Mesenteric fat pad (tissue), 1 donor: ENCODE results near the gene OR6C3. TPM values are rescaled to one million over a fixed set of nuclear protein-coding genes. Genes with fewer than 3 reads are reported as not detected.
"Not testable (repeated sequence)": the region's sequence is repeated elsewhere in the genome, so short reads cannot be mapped to it uniquely, and the experiment has no call there.

ENCODE experiments used
- DNase-seq: peaks from one replicate; pipeline ENCODE4 v3.0.0-alpha.2; 2020; ENCODE audit warnings: low spot score
- long read RNA-seq: library from polyadenylated mRNA; unstranded; transcript quantifications from one replicate; pipeline ENCODE4 v2.0.0, GENCODE V29; 2020
- total RNA-seq: library from RNA; stranded (reverse); fragmentation: NEBNext Ultra II Directional; extraction: Animal tissue kit (Norgen Biotek cat#: 25700); gene quantifications from one replicate; pipeline ENCODE4 v1.2.1, GENCODE V29; 2021
- donor health status: DM: yes; HTN: yes; CAD: no.

Gene OR6C3
- not detected for total RNA-seq
- long read RNA-seq, result 0 reads

DNA sequence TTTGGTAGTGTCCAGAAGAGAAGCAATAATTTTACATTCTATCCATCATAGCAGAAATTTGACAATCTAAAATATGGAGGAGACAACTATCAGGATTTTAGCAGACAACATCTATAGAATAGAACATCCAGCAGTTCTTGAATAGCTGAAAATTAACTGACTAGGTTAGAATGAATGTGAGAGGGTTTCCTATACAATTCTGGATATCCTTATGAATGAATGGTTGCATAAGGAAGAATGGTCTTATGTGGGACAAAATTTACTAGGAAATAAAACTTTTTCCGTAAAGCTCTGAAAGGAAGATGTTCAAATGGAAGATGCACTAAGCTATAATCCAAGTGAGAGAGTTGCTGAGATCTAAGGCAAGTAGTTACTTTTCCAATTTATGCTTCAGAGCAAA, at the start of gene OR6C3:
Gene OR6C3 (plus strand): TSS at position 301 of the 400 bp plus-strand sequence. CDS start 955 bp downstream, outside the sequence.
- no peak for DNase-seq

DNA sequence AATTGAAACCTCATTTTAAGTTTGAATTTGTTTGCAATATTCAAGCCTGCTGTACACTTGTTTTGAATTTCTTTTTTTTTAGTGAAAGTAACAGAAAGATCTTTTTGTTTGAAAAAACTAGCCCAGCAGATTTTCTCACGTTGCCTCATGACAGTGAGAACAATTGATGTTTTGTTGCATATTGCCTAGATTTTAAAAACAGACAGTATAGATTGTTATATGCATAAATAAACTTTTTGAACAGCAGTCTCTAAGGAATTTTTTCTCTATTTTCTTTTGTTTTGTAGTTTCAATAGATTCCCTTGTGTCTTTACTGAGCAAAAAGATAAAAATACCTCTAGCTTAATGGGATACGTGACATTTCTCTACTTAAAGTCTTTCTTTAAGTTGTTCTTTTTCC, 49.6 kb upstream of the OR6C3 start:
- DNase-seq, result no peak

DNA sequence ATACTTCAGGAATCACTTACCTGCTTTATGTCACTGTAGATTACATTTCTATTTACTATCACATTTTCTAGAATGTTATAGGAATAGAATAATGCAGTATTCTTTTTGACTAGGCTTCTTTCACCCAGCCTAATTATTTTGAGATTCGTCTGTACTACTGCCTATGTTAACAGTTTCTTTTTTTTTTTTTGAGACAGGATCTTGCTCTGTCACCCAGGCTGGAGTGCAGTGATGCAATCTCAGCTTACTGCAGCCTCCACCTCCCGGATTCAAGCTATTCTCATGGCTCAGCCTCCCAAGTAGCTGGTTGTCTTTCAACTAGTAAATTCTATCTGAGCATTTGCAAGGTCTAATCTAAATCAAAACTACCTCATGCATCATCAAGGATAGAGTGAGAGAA, 40.5 kb upstream of the OR6C3 start:
- DNase-seq, result no peak

DNA sequence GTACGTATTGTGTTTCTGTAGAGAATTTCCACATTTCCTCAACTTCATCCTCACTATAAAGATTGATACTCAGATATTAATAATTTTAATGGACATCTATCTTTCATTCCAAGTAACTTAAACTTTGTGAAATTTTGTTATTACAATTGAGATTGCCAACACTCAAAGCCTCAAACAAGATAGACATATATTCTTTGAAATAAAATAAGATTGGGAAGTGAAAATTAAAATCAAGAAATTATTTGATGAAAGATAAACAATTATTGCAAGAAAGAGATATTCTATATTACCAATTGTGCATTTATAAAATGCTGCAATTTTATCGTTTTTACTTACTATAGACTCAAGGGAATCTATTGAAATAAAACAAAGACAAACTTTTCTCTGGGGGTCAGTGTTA, 34.1 kb upstream of the OR6C3 start, which contains the start of gene OR6C6:
Gene OR6C6 (minus strand): TSS at position 101 of the 400 bp plus-strand sequence. CDS start 1,337 bp downstream, outside the sequence.
- no peak for DNase-seq

DNA sequence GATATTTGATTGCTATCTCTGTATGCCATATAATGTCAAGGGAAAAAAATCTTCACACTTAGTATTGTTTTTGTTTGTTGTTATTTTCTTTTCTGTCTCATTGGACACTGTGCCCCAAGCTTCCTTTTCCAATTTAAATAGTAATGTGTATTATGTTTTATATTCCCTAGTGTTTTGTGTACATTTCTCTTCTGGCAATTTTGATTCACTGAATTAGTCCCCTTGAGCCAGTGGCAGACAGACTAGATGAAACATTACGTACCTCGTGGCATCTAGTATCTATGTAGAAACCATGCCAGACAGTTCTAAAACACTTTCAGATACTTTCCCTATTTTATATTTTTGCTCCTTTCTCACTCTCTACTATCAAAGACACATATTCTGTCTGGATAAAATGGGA, 16.5 kb upstream of the OR6C3 start, which contains the start of gene OR6C1:
Gene OR6C1 (plus strand): TSS at position 301 of the 400 bp plus-strand sequence. CDS start 6,257 bp downstream, outside the sequence.
- DNase-seq, result no peak

DNA sequence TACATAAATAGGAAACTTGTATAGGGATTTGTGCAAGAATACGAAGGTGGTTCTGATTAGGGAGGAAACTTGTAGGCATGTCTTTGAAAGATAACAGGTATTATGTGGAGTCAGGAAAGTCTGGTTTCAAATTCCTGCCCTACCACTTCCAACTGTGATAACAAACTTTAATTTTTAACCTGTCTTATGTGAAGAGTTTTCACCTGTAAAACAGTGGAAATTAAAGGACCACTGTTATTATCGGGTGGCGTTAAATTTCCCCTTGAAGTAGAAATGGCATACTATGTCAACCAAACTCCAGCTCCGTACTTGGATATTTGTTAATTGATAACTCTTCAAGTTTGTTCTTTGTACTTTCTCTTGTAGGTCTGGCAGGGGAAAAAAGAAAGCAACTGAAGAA, 10.3 kb upstream of the OR6C3 start:
- no peak for DNase-seq

DNA sequence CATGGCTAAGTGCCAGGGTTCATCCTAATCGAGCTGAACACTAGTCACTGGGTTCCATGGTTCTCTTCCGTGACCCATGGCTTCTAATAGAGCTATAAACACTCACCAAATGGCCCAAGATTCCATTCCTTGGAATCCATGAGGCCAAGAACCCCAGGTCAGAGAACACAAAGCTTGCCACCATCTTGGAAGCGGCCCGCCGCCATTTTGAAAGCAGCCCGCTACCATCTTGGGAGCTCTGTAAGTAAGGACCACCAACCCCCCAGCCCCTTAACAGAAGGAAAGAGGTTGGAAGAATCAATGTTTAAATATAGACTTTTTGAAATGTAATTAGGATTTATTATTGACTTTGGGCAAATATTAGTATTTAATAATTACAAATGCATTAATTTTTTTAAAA, 4.7 kb upstream of the OR6C3 start:
- not testable (repeated sequence) for DNase-seq

DNA sequence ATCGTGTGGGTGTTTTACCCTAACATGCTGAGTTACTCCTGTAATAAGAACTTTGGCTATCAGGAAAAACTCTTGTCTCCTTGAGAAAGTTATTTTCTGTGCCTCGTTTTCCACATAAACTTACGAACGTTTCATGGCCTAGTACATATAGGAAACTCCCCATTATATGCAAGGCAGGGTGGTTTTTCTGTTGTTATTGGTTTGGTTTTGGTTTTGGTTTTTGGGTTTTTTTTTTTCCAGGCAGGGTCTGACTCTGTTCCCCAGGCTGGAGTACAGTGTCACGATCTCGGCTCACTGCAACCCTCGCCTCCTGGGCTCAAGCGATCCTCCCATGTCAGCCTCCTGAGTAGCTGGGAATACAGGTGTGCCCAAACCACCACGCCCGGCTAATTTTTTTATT, 5.5 kb downstream of the OR6C3 start:
- DNase-seq, result no peak

DNA sequence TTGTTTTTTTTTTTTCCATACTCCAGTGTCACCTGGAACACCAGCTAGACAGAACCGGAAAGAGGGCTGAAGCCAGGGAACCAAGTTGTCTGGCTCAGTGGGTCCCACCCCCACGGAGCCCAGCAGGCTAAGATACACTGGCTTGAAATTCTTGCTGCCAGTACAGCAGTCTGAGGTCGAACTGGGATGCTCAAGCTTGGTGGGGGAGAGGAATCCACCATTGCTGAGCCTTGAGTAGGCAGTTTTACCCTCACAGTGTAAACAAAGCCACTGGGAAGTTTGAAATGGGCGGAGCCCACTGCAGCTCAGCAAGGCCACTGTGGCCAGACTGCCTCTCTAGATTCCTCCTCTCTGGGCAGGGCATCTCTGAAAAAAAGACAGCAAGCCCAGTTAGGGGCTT, 24.8 kb downstream of the OR6C3 start:
- DNase-seq, result not testable (repeated sequence)

DNA sequence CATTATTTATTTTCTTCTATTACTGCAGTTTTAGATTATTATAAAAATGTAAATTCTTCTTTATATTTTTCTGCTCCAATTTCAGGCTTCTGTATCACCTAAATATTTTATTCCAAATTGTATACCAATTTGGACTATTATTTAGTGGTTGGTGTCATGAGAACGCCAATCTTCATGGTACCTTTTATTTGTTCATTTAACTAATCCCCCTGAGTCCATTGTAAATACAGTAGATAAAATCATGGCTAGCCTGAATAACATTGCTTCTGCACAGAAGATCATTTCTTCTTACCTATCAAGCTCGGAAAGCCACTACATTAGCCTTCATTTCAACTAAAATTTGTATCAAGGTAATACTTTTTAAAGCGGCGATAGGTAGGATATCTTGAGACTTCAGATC, 32.1 kb downstream of the OR6C3 start, which contains the start of gene OR6C75:
Gene OR6C75 (plus strand): TSS at position 301 of the 400 bp plus-strand sequence. CDS start 2,136 bp downstream, outside the sequence.
- no peak for DNase-seq

DNA sequence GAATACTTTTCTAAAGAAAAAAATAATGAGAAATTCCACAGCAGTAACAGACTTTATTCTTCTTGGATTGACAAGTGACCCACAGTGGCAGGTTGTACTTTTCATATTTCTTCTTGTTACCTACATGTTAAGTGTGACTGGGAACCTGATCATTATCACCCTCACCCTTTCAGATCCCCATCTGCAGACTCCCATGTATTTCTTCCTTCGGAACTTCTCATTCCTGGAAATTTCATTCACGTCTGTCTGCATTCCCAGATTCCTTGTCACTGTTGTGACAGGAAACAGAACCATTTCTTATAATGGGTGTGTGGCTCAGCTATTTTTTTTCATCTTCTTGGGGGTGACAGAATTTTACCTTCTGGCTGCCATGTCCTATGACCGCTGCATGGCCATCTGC, 34.5 kb downstream of the OR6C3 start:
- no peak for DNase-seq

DNA sequence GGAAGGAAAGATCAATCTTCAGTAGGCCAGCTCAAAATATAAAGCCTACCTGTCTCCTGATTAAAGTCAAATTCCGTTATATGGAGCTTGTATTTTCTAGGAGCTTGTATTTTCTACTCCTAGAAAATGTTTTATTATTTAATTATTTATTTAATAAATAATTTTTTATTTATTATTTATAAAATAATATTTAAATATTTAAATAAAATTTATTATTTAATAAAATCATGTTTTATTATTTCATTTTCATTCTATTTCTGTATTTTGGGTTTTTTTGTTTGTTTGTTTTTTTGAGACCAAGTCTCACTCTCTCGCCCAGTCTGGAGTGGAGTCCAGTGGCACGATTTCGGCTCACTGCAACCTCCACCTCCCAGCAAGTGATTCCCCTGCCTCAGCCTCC, 42.0 kb downstream of the OR6C3 start:
- no peak for DNase-seq

Other genes starting within 250 kb of the OR6C3 start
- not detected for gene OR9K2, start 204.3 kb upstream of the OR6C3 start, total RNA-seq
- not detected for gene OR10A7, start 109.7 kb upstream of the OR6C3 start, total RNA-seq
- gene OR6C74, start 86.1 kb upstream of the OR6C3 start, total RNA-seq, result not detected
- not detected for gene OR6C6, start 34.2 kb upstream of the OR6C3 start, total RNA-seq
- not detected for gene OR6C1, start 16.4 kb upstream of the OR6C3 start, total RNA-seq
- not detected for gene OR6C75, start 32.2 kb downstream of the OR6C3 start, total RNA-seq
- not detected for gene OR6C65, start 69.8 kb downstream of the OR6C3 start, total RNA-seq
- not detected for gene OR6C76, start 95.5 kb downstream of the OR6C3 start, total RNA-seq
- gene OR6C2, start 113.3 kb downstream of the OR6C3 start, total RNA-seq, result not detected
- not detected for gene OR6C70, start 139.4 kb downstream of the OR6C3 start, total RNA-seq
- gene OR6C68, start 161.6 kb downstream of the OR6C3 start, total RNA-seq, result not detected
- not detected for gene OR6C4, start 218.9 kb downstream of the OR6C3 start, total RNA-seq
- gene OR2AP1, start 241.7 kb downstream of the OR6C3 start, total RNA-seq, result not detected